Fibroblast of mammary gland (primary cell): ENCODE measurements around the gene RPL27A.
A peak's percentile ranks its signal among the peaks of the same experiment; 100 is the strongest.

Experiments used
- DNase-seq: peaks from one replicate; pipeline ENCODE4 v3.0.0-alpha.2; 2010; ENCODE audit warnings: low read depth
- H3K4me3 ChIP-seq: 2 replicates; pipeline ENCODE4 v1.5.1; 2011; ENCODE audit warnings: low read depth, mild to moderate bottlenecking, low read length, moderate library complexity; ENCODE audit not compliant: control insufficient read depth
- TF ChIP-seq, protein P1 (sequence below): conservative IDR thresholded peaks from 2 replicates; pipeline ENCODE4 v1.5.1; 2011; ENCODE audit warnings: low read depth, low read length, inconsistent platforms; ENCODE audit not compliant: control insufficient read depth, insufficient read depth

The RPL27A gene

GRCh38 chr11:8682303-8683114, at the start of gene RPL27A, which contains the start of gene TRIM66:
RPL27A (plus strand) TSS chr11:8682792; CDS start chr11:8682814, 22 bp downstream.
TRIM66 (minus strand) TSS chr11:8682665; CDS start chr11:8672274, 10,391 bp downstream.
- TF ChIP-seq, protein P1, sequence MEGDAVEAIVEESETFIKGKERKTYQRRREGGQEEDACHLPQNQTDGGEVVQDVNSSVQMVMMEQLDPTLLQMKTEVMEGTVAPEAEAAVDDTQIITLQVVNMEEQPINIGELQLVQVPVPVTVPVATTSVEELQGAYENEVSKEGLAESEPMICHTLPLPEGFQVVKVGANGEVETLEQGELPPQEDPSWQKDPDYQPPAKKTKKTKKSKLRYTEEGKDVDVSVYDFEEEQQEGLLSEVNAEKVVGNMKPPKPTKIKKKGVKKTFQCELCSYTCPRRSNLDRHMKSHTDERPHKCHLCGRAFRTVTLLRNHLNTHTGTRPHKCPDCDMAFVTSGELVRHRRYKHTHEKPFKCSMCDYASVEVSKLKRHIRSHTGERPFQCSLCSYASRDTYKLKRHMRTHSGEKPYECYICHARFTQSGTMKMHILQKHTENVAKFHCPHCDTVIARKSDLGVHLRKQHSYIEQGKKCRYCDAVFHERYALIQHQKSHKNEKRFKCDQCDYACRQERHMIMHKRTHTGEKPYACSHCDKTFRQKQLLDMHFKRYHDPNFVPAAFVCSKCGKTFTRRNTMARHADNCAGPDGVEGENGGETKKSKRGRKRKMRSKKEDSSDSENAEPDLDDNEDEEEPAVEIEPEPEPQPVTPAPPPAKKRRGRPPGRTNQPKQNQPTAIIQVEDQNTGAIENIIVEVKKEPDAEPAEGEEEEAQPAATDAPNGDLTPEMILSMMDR: no peak
- DNase-seq: peak; percentile 95
- peak within 1 kb of the TSS; percentile 85 for H3K4me3 ChIP-seq

GRCh38 chr11:8634498-8634897, 48.1 kb upstream of the RPL27A start:
- TF ChIP-seq, protein P1: no peak
- DNase-seq: no peak
- no peak overlapping the region for H3K4me3 ChIP-seq

DNA sequence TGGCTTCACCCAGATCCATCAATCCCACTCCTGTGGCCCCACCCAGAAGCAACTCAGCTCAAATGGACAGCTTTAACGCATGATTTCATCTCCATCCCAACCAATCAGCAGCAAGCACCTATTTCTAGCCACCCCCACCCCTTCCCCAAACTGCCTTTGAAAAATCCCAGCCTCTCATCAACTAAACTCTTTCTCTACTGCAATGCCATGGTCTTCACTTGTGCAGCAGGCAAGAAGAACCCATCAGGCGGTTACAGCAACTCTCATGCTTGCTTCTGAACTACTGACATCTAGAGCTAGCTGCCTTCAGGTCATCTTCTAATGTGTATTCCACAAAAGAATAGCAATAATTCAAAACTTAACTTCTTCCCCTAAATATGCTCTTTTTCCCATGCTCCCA, 46.5 kb upstream of the RPL27A start:
- TF ChIP-seq, protein P1: no peak
- H3K4me3 ChIP-seq: no peak overlapping the region
- no peak for DNase-seq

- TF ChIP-seq, protein P1: no peak
- peak; percentile 66 for DNase-seq
- no peak overlapping the region for H3K4me3 ChIP-seq
Observed at GRCh38 chr11:8638300-8638699, 44.3 kb upstream of the RPL27A start.

DNA sequence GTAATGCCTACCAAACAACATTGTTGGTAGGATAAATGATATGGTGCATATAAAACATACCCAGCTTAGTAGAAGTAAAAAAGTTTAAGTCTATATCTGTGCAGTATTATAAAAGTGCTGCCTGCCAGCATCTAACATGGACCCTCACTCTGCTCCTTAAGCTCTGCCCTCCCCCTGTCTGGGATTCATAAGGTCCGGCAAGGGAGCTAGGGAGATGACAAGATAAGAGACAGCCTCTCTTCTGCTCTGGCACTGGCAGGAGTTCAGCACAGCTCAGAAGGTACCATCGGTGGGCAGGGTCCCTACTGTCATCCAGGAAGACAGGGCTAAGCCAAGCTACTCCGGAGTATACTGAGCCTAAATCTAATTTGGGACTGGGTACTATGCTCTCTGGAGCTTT, 42.9 kb upstream of the RPL27A start:
- no peak for DNase-seq
- TF ChIP-seq, protein P1: no peak
- H3K4me3 ChIP-seq: no peak overlapping the region

DNA sequence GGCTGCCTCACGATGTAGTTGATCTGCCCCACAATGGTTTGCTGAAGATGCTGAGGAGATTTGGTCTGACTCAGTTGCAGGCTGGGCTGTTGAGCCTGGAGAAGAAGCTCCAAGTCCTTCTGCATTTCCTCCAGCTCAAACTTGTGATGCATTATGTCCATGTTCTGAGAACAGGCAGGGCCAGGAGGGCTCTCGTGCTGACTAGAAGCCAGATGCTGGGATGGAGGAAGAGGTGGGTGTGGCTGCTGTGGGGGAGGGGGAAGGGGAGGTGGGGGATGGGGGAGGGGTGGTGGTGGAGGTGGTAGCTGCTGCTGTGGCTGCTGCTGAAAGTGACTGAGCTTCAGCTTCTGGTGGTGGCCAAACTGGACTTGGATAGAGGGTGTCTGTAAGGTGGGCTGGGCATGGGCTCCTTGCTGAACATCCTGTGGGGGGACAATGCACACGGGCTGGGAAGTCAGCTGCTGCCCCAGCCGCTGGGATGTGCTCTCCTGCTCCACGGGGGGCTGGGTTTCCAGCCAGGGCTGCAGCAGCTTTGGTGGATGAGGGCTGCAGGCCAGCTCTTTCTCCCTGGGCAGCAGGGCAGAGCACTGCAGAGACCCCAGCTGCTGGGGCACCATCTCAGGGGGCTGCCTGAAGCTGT, 42.2 kb upstream of the RPL27A start:
- no peak for DNase-seq
- TF ChIP-seq, protein P1: no peak
- no peak overlapping the region for H3K4me3 ChIP-seq
